WTC11 (cell line): Measurements from ENCODE around the gene MRPL14. TPM values are rescaled to one million over a fixed set of nuclear protein-coding genes. Genes with fewer than 3 reads are reported as not detected.

ENCODE experiments used
- ATAC-seq: fragments of 200-7000 bp; cut with Tn5 transposase; 2 replicates; pipeline ENCODE4 v1.10.0; 2021; ENCODE audit warnings: mild to moderate bottlenecking, moderate library complexity
- CTCF ChIA-PET: fragments of 300-600 bp; sonication (Branson Sonifier 250); formaldehyde crosslinking; loops from one replicate; lab custom pipeline; 2021; ENCODE audit warnings: antibody characterized with exemption; lab: Charles Lee
- POLR2A ChIA-PET: fragments of 350-600 bp; sonication (Branson Sonifier 250); formaldehyde crosslinking; loops from one replicate; lab custom pipeline; 2021; ENCODE audit warnings: antibody characterized with exemption; lab: Charles Lee
- DNase-seq: peaks from one replicate; pipeline ENCODE4 v3.0.0; 2021; ENCODE audit warnings: low spot score
- H3K27ac Mint-ChIP-seq: 2 replicates; pipeline ENCODE4 v1.8.0; 2021; ENCODE audit warnings: mixed read lengths
- H3K27me3 Mint-ChIP-seq: 2 replicates; pipeline ENCODE4 v1.8.0; 2021; ENCODE audit warnings: low read depth, mild to moderate bottlenecking, moderate library complexity, mixed read lengths
- H3K36me3 Mint-ChIP-seq: 2 replicates; pipeline ENCODE4 v1.8.0; 2021; ENCODE audit warnings: mixed read lengths
- H3K4me1 Mint-ChIP-seq: 2 replicates; pipeline ENCODE4 v1.8.0; 2022; ENCODE audit warnings: mixed read lengths
- H3K4me3 Mint-ChIP-seq: 2 replicates; pipeline ENCODE4 v1.8.0; 2021; ENCODE audit warnings: mild to moderate bottlenecking, moderate library complexity, mixed read lengths
- H3K9me3 Mint-ChIP-seq: 2 replicates; pipeline ENCODE4 v1.8.0; 2021; ENCODE audit warnings: mixed read lengths
- ATF6 ChIP-seq: sonication (generic); formaldehyde crosslinking; IDR thresholded peaks from 2 replicates; pipeline ENCODE4 v1.8.1; 2023; ENCODE audit warnings: mild to moderate bottlenecking, missing genetic modification reagents
- CDX4 ChIP-seq: fragments of 250-450 bp; sonication (Bioruptor Pico); IDR thresholded peaks from 2 replicates; pipeline ENCODE4 v1.9.0; 2021; ENCODE audit warnings: moderate library complexity, mild to moderate bottlenecking, inconsistent platforms, borderline replicate concordance
- ETV6 ChIP-seq: sonication (generic); formaldehyde crosslinking; IDR thresholded peaks from 2 replicates; pipeline ENCODE4 v1.8.1; 2022; ENCODE audit warnings: mild to moderate bottlenecking, missing genetic modification reagents
- FOXP4 ChIP-seq: sonication (generic); formaldehyde crosslinking; IDR thresholded peaks from 2 replicates; pipeline ENCODE4 v1.8.0; 2022; ENCODE audit warnings: mild to moderate bottlenecking, missing genetic modification reagents
- JAZF1 ChIP-seq: fragments of 250-450 bp; sonication (Bioruptor Pico); IDR thresholded peaks from 2 replicates; pipeline ENCODE4 v1.9.0; 2021; ENCODE audit warnings: moderate library complexity, mild to moderate bottlenecking, inconsistent platforms
- JUN ChIP-seq: sonication (generic); formaldehyde crosslinking; IDR thresholded peaks from 2 replicates; pipeline ENCODE4 v1.8.0; 2023; ENCODE audit warnings: mild to moderate bottlenecking, missing genetic modification reagents
- KAT7 ChIP-seq: sonication (generic); formaldehyde crosslinking; IDR thresholded peaks from 2 replicates; pipeline ENCODE4 v1.8.1; 2023; ENCODE audit warnings: missing genetic modification reagents, mild to moderate bottlenecking, borderline replicate concordance
- NFYB ChIP-seq: sonication (generic); formaldehyde crosslinking; conservative IDR thresholded peaks from 2 replicates; pipeline ENCODE4 v1.8.0; 2022; ENCODE audit warnings: low read depth, missing genetic modification reagents
- PRDM15 ChIP-seq: sonication (generic); formaldehyde crosslinking; IDR thresholded peaks from 2 replicates; pipeline ENCODE4 v1.8.0; 2022; ENCODE audit warnings: missing genetic modification reagents
- RELA ChIP-seq: sonication (generic); formaldehyde crosslinking; IDR thresholded peaks from 2 replicates; pipeline ENCODE4 v1.8.1; 2022; ENCODE audit warnings: missing genetic modification reagents, mild to moderate bottlenecking, borderline replicate concordance
- TEAD4 ChIP-seq: sonication (generic); formaldehyde crosslinking; IDR thresholded peaks from 2 replicates; pipeline ENCODE4 v1.8.0; 2022; ENCODE audit warnings: mild to moderate bottlenecking, missing genetic modification reagents
- USF2 ChIP-seq: sonication (generic); formaldehyde crosslinking; IDR thresholded peaks from 2 replicates; pipeline ENCODE4 v1.8.1; 2023; ENCODE audit warnings: mild to moderate bottlenecking, missing genetic modification reagents, moderate library complexity
- ZNF219 ChIP-seq: sonication (generic); formaldehyde crosslinking; IDR thresholded peaks from 2 replicates; pipeline ENCODE4 v1.8.0; 2023; ENCODE audit warnings: missing genetic modification reagents, mild to moderate bottlenecking, borderline replicate concordance
- ZNF232 ChIP-seq: sonication (generic); formaldehyde crosslinking; IDR thresholded peaks from 2 replicates; pipeline ENCODE4 v1.8.0; 2022; ENCODE audit warnings: mild to moderate bottlenecking, missing genetic modification reagents
- ZNF396 ChIP-seq: fragments of 250-450 bp; sonication (Bioruptor Pico); IDR thresholded peaks from 2 replicates; pipeline ENCODE4 v1.8.0; 2021; ENCODE audit warnings: mild to moderate bottlenecking, moderate library complexity, borderline replicate concordance
- ZNF671 ChIP-seq: fragments of 250-450 bp; sonication (Bioruptor Pico); IDR thresholded peaks from 2 replicates; pipeline ENCODE4 v1.8.0; 2021; ENCODE audit warnings: mild to moderate bottlenecking
- total RNA-seq: library from RNA; stranded (reverse); gene quantifications from 3 replicates; pipeline ENCODE4 v1.2.3, GENCODE V29; 2021

Gene MRPL14
- total RNA-seq, 1 experiment from 2014 or later, result 74.2 TPM

- TF ChIP-seq ATF6 (CRISPR knock-in tag), result no peak
- no peak for TF ChIP-seq RELA (CRISPR knock-in tag)
- no peak for TF ChIP-seq FOXP4 (CRISPR knock-in tag)
- TF ChIP-seq ZNF396 (CRISPR knock-in tag), result no peak
- no peak for TF ChIP-seq ZNF671 (CRISPR knock-in tag)
Measured at GRCh38 chr6:44074439-44074812, 52.8 kb downstream of the MRPL14 start (continued).

GRCh38 chr6:44073612-44074438, 53.4 kb downstream of the MRPL14 start:
- Mint-ChIP-seq H3K4me1 (peaks cover 47% of the 10 kb centered on the region), H3K36me3 (no peaks in the 10 kb centered on the region), H3K9me3 (no peaks in the 10 kb centered on the region), H3K27ac (peak overlapping the region; percentile 86), H3K27me3 (no peaks in the 10 kb centered on the region; the same call in 1 of the 2 replicates), H3K4me3 (peak overlapping the region; percentile 77)
- ATAC-seq, result peak; percentile 3
- CTCF ChIA-PET, result interaction anchor here (0.6 to 6.6 kb wide), 39 partner anchors 10 to 465 kb away, joined by 3 to 96 read pairs (median 5); partner anchors contain the start of gene VEGFA
- no peak for TF ChIP-seq ETV6 (CRISPR knock-in tag)
- TF ChIP-seq ZNF219 (CRISPR knock-in tag), result no peak
- no peak for TF ChIP-seq JUN (CRISPR knock-in tag)
- no peak for TF ChIP-seq PRDM15 (CRISPR knock-in tag)
- no peak for TF ChIP-seq USF2 (CRISPR knock-in tag)
- TF ChIP-seq KAT7 (CRISPR knock-in tag), result no peak
- TF ChIP-seq JAZF1 (CRISPR knock-in tag), result no peak
- TF ChIP-seq ZNF232 (CRISPR knock-in tag), result no peak
- no peak for TF ChIP-seq NFYB (CRISPR knock-in tag)
- no peak for TF ChIP-seq TEAD4 (CRISPR knock-in tag)
- TF ChIP-seq CDX4 (CRISPR knock-in tag), result no peak
- no peak for DNase-seq
- POLR2A ChIA-PET, result interaction anchor here (1.0 to 1.5 kb wide), 7 partner anchors 11 to 444 kb away, joined by 3 to 5 read pairs (median 3); partner anchors contain the start of genes GTPBP2 and VEGFA
